COLO668 (cell line): Measurements from ENCODE around the gene PANX1.
"Not testable (repeated sequence)": the region's sequence is repeated elsewhere in the genome, so short reads cannot be mapped to it uniquely, and the experiment has no call there.

Source experiments
- DNase-seq: peaks from one replicate; lab custom pipeline; 2025; ENCODE audit not compliant: unreplicated experiment; lab: John Stamatoyannopoulos, UW

The PANX1 gene, protein sequence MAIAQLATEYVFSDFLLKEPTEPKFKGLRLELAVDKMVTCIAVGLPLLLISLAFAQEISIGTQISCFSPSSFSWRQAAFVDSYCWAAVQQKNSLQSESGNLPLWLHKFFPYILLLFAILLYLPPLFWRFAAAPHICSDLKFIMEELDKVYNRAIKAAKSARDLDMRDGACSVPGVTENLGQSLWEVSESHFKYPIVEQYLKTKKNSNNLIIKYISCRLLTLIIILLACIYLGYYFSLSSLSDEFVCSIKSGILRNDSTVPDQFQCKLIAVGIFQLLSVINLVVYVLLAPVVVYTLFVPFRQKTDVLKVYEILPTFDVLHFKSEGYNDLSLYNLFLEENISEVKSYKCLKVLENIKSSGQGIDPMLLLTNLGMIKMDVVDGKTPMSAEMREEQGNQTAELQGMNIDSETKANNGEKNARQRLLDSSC

DNA sequence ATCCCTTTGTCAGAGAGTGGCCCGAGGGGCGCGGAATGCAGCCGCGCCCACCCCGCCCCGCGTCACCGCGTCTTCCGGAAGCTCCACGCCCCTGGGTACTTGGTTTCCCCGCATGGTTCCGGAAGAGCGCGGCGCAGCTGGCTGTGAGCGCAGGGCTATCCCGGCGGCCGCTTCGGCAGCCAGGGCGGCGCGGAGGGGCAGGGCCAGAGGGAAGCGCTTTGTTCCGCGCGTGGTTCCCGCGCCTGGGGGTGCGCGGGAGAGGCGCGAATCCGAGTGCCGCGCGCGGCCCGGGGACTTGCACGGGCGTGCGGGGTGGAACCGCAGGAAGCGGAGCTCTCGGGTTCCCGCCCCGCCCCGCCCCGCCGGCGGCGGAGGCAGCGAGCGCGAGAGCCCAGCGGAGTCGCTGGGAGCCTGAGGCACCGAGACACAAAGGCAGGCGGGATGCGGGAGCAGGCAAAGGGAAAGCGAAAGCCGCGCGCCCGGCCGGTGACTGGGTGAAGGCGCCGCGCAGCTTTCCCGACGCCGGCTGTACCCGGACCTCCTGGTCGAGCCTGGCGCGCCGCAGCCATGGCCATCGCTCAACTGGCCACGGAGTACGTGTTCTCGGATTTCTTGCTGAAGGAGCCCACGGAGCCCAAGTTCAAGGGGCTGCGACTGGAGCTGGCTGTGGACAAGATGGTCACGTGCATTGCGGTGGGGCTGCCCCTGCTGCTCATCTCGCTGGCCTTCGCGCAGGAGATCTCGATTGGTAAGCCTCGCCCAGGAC, at the start of gene PANX1:
Gene PANX1 (plus strand): TSS at position 96 of the 766 bp plus-strand sequence. CDS start 472 bp downstream, at position 568.
- peak; percentile 88 for DNase-seq

DNA sequence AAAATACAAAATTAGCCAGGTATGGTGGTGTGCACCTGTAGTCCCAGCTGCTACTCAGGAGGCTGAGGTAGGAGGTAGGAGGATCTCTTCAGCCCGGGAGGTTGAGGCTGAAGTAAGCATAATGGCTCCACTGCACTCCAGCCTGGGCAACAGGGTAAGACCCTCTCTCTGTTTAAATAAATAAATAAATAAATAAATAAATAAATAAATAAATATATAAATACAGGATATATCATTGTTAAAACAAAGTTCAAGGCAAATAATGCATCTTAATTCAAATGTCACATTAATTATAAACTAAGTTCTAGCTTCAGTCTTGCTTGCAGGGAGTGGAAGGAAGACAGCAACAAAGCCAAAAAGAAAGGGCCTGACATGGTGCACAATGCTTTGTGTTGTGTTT, 44.5 kb upstream of the PANX1 start:
- no peak for DNase-seq

DNA sequence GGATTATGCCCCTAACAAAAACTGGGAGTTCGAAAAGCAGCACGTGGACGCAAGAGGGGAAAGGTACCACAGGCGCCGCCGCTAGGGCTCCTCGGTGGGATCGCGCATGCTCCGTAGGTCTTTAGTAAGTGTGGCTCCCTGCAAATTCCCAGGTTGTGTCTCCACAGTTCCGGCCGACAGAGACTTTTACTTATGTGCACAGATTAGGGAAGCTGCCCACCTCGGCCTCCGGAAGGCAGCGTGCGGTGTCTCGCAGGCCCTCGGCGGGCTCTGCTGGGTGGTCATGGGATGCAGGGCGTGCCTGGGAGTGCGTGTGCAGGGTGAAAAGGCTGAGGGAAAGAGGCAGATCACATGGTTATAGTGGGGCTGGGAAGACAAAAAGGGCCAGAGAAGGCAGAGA, 39.7 kb upstream of the PANX1 start:
- DNase-seq = no peak

DNA sequence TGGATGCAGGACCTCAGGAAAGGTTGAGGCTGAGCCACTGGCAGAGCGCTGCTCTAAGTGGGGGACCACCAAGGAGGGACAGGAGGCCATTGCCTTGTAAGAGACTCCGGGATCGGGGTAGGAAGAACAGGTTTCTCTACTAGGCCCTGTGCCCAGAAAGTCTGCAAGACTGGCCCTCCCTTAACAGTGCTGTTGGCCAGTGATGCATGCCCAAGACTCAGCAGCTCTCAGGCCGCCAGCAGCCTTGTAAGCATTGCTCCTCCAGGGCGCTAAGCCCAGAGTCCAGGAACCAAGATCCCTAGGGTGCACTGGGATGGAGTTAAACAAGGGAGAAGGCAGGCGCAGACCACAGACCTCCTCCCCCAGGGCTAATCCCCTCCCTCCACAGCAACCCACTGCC, 39.3 kb upstream of the PANX1 start:
- no peak for DNase-seq

DNA sequence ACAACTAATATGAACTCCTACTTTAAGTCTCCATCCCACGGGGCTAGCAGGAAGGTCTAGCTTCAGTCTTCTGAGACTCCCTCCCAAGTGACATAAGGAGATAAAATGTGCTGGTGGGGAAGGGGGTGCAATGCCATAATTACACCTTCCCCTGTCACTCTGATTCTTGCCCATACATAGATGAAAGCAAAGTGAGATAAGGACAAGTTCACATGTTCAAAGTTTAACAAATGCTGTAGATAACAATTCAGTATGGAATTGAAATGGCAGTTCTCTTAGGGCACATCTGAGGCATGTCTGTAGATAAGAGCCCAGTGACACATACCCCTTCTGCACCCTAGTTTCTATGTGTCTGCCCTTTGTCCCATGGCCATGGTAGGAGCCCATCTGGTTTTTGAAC, 38.2 kb upstream of the PANX1 start:
- DNase-seq = no peak

DNA sequence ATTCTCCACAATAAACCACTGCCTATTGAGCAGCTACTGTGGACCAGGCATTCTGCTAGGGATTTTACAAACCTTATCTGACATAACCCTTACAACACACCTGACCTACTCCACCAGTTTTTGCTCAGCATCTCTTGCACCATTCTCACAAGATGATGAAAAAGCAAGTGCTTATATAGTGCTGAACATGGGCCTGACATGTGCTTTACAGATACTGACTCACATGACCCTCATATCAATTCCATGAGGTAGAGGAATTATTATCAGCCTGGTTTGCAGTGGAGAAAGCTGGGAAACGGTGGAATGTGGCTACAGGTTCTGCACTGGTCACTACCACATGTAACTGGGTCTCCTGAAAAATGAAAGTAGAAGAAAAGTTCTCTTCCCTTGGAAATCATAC, 37.5 kb upstream of the PANX1 start:
- DNase-seq = no peak

DNA sequence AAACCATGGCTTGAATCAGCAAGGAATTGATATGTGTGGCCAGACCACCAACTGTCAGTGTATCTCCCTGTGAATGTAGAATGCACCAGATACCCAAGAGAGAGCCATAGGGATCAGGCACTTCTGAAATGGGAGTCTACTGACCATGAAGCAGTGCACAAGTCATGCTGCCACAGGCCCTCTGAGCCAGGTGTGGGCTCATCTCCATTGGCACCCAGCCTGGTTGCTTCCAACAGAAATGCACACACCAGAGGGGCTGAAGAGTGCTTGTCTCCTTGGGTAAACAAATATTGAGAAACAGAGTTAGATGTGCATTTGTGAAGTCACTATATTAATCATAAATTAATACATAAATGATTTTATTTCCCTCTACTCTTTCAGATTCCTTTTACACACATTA, 28.4 kb upstream of the PANX1 start:
- DNase-seq = peak; percentile 10

DNA sequence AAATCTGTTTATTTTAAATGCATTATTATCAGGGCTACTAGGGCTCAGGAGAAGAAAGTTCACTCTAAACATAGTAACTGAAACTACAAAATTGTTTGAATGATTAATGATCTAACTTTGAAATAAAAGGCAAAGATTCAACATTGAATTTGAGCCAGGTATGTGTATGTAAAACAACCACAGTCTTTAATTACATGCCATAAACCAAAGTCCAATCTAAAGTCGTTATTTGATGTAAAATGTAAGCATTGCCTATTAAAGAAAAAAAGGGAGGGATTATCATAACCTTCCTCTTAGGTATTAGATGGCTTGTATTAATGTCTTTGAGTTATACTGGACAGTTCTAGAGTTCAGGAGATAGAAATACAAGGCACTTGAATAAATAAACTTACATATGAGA, 25.2 kb upstream of the PANX1 start:
- no peak for DNase-seq

DNA sequence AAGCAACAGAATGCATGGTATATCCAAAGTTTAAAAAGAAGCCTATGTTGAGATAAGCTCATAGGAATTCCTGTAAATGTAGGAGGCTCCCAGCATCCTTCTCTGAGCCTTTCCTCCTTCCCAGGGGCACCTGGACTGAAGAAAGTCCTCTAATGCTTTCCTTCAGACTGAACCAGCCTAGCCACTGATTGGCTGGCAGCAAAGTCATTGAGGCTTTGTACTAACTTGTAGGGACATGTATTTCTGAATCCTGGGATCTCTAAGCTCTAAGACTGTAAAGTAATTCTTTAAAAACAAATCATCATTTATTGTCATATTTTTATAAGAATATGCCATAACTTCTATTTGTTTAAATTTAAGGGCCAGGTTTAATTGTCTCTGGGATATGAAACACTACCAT, 23.9 kb upstream of the PANX1 start:
- no peak for DNase-seq

DNA sequence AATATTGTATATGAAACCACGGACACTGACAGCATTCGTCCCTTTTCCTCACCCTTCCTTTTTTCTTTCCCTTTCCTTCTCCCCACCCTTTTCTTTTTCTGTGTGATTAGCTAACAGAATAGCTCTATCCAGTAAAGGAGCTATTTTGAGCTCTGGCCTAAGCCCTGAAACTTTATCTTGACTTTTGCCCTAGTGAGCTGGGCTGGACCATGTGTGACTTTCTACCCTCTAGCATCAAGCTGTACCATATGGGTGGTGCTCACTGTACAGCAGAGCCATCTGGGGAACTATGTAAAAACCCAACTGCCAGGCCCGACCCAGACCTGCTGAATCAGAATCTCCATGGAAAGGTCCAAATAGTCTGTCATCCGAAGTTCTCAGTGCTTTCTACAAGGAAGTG, 21.9 kb upstream of the PANX1 start:
- no peak for DNase-seq

DNA sequence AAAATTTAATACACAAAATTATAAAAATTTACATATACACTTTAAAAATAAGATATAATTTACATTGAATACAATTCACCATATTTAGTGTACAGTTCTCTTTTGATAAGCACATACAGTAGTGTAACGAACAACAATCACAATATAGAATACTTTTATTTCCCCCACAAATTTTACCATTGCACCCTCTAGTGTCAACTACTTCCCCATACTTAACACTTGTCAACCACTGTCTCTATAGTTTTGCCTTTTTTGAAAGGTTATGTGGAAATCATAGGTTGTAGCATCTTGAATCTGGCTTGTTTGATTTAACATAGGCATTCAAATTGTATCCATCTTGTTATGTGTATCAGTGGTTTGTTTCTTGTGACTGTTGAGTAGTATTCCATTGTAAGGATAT, 21.3 kb upstream of the PANX1 start:
- DNase-seq = no peak

DNA sequence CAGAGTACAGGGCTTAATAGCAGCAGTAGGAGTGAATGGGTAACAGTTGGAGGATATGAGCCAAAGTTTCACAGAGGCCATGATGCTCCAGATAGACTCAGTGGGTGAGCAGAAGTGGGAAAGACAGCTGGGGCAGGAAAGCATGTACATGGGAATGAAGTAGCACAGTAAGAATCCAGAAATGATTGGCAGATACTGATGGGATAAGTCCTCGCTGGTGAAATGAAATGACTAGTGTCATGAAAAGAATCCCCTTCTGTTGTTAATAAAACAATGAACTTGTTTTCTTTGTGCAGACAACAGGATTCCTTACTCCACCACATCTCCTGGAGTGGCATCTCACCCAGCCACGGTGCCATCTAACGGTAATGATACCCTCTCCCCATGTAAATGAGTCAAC, 17.4 kb upstream of the PANX1 start:
- DNase-seq = no peak

DNA sequence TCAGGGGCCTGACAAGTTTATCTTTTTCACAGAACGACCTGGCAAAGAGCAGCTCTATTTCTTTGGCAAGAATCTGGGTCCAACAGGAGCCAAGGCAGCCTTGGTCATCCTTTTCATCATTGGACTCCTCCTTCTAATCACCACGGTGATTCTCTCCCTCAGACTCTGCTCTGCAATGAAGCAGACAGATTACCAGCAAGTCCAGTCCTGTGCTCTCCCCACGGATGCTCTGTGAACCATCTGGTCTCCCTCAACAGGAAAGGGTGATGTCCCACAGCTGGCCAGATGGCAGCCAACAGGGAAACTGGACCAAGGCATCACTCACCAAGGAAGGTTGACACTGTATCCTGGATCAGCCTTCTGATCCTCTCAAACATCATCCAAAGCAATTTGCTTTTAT, 17.0 kb upstream of the PANX1 start:
- no peak for DNase-seq

DNA sequence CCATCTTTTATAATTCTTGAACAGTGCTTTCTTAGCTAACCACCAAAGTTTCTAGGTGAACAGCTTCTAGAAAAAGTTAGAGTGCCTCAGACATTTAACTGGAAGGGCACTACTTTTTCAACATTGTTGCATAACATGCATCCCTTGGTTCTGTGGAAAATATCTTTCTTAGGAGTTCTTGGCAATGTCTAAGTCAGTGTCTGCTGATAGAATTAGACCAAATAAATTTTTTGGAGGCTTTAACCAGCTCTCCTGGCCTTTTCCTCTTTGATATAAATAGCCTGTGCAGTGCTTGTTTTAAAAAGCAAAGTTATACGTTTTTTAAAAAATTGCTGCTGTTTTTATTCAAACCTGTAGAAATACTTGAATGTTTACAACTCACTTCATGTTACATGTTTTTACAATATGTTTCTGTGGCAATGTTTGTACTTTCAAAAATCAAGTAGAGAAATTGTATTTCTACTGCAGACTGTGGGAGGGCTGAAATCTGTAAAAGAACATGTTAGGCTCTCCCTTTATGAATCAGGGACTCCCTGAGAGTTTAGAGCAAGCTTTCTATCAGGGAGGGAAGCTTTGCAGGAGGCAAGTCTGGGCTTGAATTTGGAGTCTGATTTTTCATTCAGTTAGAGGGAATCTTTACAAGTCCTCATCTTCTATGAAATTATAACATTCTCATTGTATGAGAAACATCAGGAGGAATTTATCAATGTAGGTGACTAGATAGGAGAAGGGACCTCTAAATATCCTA, 16.3 kb upstream of the PANX1 start:
- DNase-seq = no peak

DNA sequence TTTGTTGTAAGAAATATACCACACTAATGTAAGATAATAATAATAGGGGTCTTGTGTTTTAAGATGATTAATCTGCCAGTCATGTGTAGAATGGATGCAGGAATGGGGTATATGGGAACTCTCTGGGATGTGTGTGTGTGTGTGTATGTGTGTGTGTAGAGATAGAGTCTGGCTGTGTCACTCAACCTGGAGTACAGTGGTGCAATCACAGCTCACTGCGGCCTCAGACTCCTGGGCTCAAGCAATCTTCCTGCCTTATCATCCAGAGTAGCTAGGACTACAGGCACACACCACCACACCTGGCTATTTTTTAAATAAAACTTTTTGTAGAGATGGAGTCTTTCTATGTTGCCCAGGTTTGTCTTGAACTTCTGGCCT, 11.5 kb upstream of the PANX1 start:
- DNase-seq = no peak

DNA sequence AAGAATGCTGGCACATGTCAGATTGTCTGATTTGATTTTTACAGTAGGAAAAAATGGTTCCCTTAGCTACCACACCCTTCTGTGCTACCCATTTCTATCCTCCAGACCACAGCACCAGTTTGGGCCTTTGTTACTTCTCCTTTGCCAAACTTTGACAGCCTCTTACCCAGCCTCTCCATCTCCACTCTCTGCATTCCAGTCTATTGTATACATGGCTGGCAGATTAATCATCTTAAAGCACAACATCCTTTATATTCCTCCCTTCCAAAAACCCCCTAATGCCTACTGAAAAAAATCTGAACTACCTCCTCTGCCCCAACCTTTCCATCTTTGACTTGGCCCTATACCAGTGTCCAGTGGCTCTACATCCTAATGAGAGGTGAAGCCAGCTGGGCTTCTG, 10.8 kb upstream of the PANX1 start:
- DNase-seq = no peak

DNA sequence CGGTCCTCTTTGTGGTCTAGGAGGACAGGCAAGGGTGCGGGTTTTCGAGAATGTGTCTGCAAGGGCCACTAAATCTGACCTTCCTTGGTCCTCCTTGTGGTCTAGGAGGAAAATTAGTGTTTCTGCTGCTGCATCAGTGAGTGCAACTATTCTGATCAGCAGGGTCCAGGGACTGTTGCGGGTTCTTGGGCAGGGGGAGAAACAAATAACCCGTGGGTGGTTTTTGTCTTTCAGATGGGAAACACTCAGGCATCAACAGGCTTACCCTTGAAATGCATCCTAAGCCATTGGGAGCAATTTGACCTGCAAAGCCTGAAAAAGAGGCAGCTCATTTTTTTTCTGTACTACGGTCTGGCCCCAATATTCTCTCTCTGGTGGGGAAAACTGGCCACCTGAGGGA, 9.0 kb upstream of the PANX1 start:
- DNase-seq = not testable (repeated sequence)

DNA sequence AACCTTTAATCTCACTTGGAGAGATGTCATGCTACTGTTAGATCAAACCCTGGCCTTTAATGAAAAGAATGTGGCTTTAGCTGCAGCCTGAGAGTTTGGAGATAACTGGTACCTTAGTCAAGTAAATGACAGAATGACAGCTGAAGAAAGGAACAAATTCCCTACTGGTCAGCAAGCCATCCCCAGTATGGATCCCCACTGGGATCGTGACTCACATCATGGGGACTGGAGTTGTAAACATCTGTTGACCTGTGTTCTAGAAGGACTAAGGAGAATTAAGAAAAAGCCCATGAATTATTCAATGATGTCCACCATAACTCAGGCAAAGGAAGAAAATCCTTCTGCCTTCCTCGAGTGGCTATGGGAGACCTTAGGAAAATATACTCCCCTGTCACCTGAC, 8.1 kb upstream of the PANX1 start:
- DNase-seq = not testable (repeated sequence)

DNA sequence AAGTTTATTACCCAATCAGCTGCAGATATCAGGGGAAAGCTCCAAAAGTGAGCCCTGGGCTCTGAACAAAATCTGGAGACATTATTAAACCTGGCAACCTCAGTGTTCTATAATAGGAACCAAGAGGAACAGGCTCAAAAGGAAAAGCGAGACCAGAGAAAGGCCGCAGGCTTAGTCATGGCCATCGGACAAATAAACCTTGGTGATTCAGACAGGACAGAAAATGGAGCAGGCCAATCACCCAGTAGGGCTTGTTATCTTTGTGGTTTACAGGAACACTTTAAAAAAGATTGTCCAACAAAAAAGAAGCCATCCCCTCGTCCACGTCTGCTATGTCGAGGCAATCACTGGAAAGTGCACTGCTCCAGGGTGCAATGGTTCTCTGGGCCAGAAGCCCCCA, 7.7 kb upstream of the PANX1 start:
- no peak for DNase-seq

DNA sequence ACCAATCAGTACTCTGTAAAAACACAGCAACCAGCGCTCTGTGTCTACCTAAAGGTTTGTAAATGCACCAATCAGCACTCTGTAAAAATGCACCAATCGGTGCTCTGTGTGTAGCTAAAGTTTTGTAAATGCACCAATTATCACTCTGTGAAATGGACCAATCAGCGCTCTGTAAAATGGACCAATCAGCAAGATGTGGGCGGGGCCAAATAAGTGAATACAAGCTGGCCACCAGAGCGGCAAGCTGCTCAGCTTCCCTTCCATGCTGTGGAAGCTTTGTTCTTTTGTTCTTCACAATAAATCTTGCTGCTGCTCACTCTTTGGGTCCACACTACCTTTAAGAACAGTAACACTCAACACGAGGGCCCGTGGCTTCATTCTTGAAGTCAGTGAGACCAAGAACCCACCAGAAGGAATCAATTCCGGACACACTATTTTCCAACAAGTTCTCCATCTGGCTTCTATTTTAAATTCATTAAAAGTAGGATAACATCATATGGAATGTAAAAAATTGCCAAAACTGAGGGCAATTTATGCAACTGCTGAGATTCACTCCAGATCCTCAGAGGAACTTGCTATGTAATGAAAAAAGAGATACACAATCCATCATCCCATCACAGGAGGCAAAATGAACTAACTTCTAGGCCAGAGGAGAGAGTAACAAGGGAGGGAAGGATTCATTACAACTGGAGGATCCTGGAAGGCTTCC, 3.1 kb upstream of the PANX1 start:
- no peak for DNase-seq

DNA sequence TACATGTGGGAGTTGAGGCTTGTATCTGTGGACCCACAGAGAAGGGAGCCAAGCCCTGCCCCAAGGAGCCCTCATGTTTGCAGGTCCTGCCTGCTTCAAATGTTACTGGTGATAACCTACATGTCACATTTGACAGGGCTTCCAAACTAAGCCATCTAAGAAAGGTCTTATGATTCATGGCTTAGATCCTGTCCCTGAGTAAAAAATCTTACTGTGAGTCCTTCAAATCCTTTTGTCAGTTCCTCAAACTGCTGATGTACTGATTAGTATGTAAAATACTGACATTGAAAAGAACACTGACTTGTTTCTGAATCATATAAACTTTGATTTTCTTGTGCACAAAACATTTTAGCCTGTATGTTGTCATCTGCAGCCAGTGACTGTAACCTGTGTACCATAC, 1.0 kb upstream of the PANX1 start:
- no peak for DNase-seq
